Cardiac septum (tissue), 1 donor: ENCODE data around the gene RNF217. TPM values are rescaled to one million over a fixed set of nuclear protein-coding genes. Genes with fewer than 3 reads are reported as not detected.
"Not testable (repeated sequence)": the region's sequence is repeated elsewhere in the genome, so short reads cannot be mapped to it uniquely, and the experiment has no call there.

Experiments used
- DNase-seq: peaks from one replicate; pipeline ENCODE4 v3.0.0-alpha.2; 2020; ENCODE audit warnings: low spot score
- intact Hi-C: fragments of 100-400 bp; cut with DNase I; formaldehyde crosslinking; loops from one replicate; pipeline ENCODE4 v1.14.0; 2022
- total RNA-seq: library from RNA; stranded (reverse); fragmentation: NEBNext Ultra II Directional; extraction: Animal tissue kit (Norgen Biotek cat#: 25700); gene quantifications from one replicate; pipeline ENCODE4 v1.2.1, GENCODE V29; 2021
- donor health status: DM: no; HTN: no; CAD: no.

The RNF217 gene
- total RNA-seq, 1 donor from 2014 or later, result 28.1 TPM

DNA sequence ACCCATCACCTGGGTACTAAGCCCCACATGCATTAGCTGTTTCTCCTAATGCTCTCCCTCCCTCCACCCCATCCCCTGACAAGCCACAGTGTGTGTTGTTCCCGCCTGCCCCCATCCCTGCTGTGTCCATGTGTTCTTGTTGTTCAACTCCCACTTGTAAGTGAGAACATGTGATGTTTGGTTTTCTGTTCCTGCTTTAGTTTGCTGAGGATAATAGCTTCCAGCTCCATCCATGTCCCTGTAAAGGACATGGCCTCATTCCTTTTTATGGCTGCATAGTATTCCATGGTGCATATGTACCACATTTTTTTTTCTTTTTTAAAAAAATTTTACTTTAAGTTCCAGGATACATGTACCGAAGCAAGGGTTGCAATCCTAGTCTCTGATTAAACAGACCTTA, 76.7 kb downstream of the RNF217 start:
- intact Hi-C loops, result no loop called here
- no peak for DNase-seq

GRCh38 chr6:125041740-125042459, 79.7 kb downstream of the RNF217 start:
- DNase-seq, result no peak
- intact Hi-C loops, result no loop called here

DNA sequence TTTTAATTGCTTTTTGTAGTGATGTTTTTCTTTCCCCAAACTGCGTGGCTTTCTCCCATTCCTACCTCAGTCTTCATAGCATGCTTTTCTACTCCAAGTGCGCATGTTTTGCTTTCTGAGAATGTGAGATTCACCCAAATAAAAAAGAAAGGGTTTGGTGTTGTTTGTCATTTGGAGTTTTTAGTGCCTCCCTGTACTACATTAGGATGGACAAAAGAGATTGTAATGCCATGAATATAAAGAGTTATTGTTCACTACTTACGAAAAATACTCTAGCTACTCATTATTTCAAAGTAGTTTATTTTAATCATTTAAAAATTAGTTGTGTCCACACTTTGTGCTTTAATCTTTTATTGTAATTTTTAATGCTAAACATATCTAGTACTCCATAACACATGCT, 81.8 kb downstream of the RNF217 start:
- intact Hi-C loops, result no loop called here
- no peak for DNase-seq

DNA sequence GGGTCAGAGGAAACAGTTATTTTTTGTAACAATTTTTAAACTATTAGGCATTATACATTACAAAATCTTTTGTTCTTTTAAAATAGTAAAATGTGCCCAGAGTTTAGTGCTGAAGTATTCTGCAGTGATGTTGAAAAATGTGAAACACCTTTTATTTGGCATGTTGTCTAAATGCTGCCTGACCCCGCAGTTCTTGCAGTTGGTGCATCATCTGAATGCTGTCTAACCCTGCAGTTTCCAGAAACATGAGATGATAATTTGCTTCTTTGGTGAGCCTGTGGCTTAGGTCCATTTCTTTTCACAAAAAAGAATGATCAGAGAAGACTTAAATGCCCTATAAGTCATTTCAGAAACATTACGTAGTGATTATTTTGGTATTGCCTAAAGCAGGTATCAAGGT, 82.4 kb downstream of the RNF217 start:
- no peak for DNase-seq
- intact Hi-C loops, result no loop called here

DNA sequence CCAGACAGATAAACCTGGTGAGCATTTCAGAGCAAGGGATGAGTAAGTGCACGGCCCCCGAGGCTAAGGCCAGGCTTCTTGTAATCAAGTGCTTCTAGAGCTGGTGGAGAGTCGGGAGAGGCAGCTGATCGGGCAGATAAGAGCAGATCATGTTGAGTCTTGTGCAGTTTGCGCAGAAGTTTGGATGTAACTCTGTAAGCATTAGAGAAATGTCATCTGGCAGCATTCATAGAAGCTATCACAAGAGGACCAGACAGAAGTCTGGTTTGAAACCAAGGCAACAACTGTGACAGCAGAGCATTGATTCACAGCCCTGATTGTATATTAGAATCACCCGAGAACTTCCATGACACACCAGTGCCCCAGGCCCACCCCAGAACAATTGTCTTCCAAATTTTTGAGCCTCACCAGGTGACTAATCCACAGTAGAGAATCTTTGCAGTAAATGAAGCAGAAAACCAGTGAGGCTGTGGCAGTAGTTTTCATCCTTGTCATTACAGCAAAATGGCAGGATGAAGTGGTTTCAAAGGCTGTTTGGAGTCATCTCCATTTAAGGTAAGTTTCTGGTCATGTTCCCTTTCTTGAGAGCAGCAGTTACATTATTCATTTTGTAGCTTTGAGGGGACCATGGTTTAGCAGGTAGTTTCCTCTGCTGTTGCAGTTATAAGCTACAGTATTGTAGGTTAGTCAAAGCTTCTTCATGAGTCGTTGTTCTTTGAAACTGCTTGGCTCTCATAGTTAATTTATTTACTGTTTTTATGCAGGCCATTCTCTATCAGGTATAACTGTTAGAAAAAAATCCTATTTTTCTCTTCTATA, 84.1 kb downstream of the RNF217 start:
- no peak for DNase-seq
- intact Hi-C loops, result no loop called here

DNA sequence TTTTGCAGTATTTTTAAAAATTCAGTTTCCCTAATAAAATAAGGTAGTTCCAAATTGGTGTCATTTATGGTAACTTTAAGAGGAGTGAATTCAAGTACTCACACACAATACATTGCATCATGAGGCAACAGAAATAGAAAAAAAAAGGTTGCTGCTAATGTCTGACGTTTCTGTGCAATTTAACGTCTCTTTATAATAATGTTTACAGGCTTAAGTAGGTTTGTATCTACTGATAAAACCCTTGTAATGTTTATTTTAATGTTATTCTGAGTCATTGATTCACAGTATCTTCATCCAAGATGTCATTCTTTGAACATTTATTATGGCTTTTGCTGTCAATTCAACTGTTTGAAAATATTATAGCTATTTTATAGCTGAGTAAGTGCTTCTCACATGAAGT, 86.0 kb downstream of the RNF217 start:
- DNase-seq, result no peak

DNA sequence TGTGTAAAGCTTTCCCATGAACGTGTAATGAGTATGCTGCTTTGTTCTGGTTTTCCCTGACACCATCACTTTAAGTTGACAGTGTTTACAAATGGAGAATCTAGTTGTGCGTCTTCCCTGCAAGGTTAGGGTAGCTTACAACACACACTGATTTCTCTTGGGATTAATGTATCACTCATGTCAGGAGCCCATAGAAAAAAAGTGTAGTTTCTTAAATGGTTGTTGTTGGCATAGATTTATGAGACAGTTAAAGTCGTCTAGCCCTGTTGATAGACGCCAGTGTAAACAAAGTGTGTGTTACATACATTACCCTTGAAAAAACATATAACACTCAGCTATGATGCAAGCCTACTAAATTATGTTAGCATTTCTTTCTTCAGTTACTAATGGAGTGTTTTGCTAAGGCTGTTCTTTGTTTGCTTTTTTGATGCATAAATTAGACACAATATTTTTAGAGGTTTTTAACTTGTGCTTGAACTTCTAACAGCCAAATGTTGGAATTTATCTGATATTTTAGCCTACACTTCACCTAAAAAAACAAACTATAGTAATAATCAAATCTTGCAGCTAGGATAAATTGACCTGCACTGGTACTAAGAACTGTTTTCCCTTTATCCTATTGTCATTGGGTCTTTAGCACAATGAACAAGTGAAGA, 88.6 kb downstream of the RNF217 start:
- intact Hi-C loops, result no loop called here
- DNase-seq, result no peak

More for the DNA sequence above, 86.0 kb downstream of the RNF217 start:
- intact Hi-C loops, result no loop called here

DNA sequence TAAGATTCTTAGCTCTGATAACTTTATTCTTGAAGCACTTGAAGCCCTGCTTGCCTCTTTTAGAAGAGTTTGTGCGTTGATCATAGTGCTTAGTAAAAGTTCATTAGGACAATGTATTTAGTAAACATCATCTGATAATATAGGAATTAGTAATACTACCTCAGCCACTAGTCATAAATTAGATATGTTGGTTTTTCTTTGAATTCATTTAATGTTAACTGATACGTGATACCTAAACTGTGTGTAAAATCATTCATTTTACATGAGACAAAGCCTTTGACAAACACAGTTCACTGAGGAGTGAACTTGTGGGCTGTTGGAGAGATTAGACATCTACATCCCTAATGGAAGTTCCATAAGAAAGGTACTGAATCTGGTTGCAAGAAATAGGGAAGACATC, 91.6 kb downstream of the RNF217 start:
- no peak for DNase-seq
- intact Hi-C loops, result no loop called here

DNA sequence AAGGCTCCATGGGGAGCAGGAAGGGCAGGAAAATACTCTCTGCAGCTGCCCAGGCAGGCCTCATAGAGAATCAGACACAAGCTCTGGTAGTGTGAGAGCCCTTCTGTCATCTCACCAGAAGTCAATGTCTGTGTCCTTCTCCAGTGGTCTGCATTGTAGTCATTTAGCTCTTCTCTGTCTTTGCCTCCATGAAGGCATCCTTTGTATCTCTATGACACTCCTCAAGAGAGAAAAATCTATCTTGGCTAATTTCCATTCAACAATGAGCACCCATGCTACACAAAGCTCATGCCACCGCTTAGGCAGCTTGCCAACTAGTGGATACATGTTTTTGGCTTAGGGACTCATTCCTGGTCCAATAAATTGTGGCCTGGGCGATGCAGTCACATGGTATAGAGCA, 92.1 kb downstream of the RNF217 start:
- intact Hi-C loops, result no loop called here

DNA sequence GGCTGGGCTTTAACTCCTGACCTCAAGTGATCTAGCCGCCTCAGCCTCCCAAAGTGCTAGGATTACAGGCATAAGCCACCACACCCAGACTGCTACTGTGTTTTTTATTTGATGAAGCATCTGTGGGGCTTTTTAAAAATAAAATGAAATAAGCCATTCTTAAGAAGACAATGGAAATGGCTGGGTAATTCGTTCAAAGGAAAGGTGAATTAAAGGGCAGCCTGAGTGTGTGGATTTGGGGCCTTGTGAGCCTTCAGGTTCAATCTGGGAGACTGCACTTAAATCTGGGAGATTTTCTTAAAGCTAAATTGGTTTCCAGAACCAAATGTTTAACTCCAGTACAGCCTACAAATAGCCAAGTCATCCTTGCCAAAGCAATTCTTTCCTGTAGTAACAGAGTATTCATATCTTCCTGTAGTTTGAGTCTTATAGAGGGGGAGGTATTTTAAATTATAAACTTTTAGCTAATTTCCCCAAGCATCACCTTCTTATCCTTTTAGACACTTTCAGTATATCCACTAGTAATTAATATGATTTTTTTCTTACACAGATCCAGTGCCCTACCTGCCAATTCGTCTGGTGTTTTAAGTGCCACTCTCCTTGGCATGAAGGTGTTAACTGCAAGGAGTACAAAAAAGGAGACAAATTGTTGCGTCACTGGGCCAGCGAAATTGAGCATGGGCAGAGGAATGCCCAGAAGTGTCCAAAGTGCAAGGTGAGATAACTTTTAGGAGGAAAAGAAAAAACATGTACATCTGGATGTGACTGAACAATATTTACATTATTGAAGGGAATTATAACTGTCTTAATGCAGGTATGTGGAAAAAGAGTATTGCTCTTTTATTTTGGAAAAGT, 95.4 kb downstream of the RNF217 start:
- DNase-seq, result no peak
- intact Hi-C loops, result no loop called here

More for the DNA sequence above, 92.1 kb downstream of the RNF217 start:
- DNase-seq, result no peak

GRCh38 chr6:125058546-125058945, 96.3 kb downstream of the RNF217 start:
- no peak for DNase-seq
- intact Hi-C loops, result no loop called here

DNA sequence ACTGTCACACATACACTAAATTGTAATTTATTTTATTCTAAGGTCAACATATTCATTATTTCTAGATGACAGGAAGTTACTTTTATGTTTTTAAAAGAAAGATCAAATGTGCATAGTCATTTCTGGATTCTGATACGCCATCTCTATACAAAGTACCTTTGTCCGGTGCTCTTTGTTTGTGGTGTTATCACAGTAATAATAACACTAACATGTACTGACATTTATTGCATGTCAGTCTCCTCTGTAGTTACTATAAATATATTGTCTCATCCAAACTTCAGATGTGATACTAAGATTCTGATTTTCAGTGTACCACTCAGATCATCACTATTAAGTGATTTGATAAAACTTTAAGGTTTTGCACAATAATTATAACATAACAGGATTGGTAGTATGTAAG, 101.1 kb downstream of the RNF217 start:
- DNase-seq, result no peak
- intact Hi-C loops, result no loop called here

DNA sequence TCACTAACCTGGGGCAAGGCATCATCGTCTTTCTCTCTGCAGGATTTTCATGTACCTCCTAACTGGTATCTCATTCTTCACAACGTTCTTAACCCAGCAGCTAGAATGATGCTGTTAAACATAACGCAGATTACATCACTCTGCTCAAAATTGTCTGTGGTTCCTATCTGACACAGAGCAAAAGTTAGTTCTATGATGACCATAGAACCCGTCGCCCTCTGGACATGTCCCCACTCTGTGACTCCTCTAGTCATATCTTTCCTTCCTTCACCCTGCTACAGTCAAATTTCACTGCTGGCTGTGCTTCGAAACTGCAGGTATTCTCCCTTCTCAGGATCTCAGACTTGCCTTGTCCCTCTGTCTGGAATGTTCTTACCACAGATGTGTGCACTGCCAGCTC, 103.9 kb downstream of the RNF217 start:
- intact Hi-C loops, result no loop called here
- no peak for DNase-seq

GRCh38 chr6:125066964-125067363, 104.7 kb downstream of the RNF217 start:
- intact Hi-C loops, result no loop called here
- DNase-seq, result no peak

DNA sequence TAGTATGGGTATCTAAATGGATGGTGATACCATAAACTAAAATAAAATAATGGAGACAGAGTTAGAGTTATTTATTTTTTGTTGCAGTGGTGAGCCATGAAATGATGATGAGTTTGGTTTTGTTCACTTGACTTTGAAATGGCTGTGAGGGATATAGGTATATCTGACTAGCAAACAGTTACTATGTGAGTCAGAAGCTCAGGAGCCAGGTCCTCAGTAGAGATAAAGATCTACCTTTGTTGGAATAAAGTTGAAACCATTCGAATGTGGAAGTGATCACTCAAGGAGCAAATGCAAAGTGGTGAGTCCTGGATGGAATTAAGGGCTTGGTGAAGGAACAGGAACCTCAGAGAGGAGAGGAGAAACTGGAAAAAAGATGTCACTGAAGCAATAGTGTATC, 105.3 kb downstream of the RNF217 start:
- intact Hi-C loops, result no loop called here
- DNase-seq, result no peak

DNA sequence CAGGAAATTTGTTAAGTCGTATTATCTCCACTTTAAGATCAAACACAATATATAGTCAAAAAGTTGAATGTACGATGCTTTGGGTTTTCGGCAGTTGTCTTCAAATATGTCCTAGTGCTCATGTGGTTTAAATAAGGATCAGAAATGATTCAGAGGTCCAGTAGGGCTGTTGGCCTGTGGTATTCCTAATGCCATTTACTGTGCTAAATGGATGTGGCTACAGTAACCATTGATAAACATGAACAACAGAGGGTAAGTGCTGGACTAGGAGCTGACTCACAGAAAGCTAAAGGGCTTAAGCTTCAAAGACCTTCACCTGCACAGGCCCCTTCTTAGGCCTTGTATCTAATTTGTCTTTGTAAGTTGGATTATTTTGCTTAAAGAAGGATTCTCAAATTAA, 110.8 kb downstream of the RNF217 start:
- intact Hi-C loops, result no loop called here
- no peak for DNase-seq

GRCh38 chr6:125074120-125074519, 111.9 kb downstream of the RNF217 start:
- intact Hi-C loops, result no loop called here
- DNase-seq, result no peak

- DNase-seq, intact Hi-C loops: not testable (repeated sequence)
These were observed 112.8 kb downstream of the RNF217 start for GRCh38 chr6:125075073-125075472.

DNA sequence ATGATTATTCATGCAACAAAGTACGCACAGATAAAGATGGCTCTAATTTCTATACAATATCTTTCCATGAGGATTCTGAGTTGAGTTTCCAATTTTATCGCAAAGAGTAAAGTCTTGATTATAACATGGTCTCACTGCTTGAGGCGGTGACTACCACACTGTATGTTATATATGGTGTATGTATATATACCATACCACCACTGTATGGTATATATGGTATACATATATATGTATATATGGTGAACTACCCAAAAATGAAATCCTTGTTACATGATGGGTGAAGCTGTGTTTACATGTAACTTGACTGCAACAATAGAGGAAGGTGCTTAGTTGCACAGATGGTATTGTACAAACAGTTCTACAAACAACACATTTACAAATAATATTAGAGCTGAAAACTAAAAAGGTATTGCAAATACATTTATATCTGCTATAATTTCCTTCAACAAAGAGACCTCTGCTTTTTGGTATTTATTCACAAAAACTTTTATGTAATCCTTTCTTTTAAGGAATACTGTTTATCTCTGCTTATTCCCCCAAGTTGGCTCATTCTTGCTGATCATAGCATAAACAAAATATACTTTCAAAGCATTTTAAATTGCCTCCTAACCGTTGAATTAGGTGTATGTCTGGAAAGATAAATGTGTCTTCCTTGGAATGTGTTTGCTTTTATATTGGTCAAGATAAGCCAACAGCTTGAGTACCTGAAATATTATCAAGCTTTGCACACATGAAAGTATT, 113.7 kb downstream of the RNF217 start:
- intact Hi-C loops, result no loop called here
- no peak for DNase-seq
